ENCODE measurements around the gene MAP1A. TPM values are rescaled to one million over a fixed set of nuclear protein-coding genes. Genes with fewer than 3 reads are reported as not detected.

Gene MAP1A
- total and polyA plus RNA-seq, 2 donors (not counting 1 experiment from before 2014, with no cell fraction given) = 0.03 to 0.07 TPM

GRCh38 chr15:43509660-43510199 lies 7.7 kb upstream of the MAP1A start:
- intact Hi-C loops (cut with micrococcal nuclease) = loop anchor here (1.0 to 10.0 kb wide), 7 partner anchors 16 to 1028 kb away; partner anchors contain the start of genes CCNDBP1, EIF3J, GOLM2 and LCMT2
- ChIA-PET CTCF (interaction anchor here (6.6 kb wide), 1 partner anchor 25 kb away, joined by 55 read pairs; no protein-coding TSS in a partner anchor), POLR2A (interaction anchor here (0.7 to 1.4 kb wide), 2 partner anchors 17 to 1169 kb away, joined by 5 to 13 read pairs; partner anchors contain the start of gene TP53BP1)
- no peak for DNase-seq
- no peak for ATAC-seq (ENCODE audit: low read depth)
- Histone ChIP-seq H3K4me1 (ENCODE audit: control insufficient read depth in 2 of 2, insufficient read depth in 2 of 2, low read length in 2 of 2) (peaks cover 10 to 16% of the 10 kb centered on the region in 2 donors), H3K9ac (ENCODE audit: low read length) (no peak overlapping the region), H3K27me3 (replicated peaks in 1 of 4; ENCODE audit: control extremely low read depth in 1 of 4, control insufficient read depth in 3 of 4, insufficient read depth in 4 of 4, low read length in 3 of 4) (peaks cover 0 to 16% (median 4%) of the 10 kb centered on the region in 4 experiments), H3K36me3 (replicated peaks in 1 of 2; ENCODE audit: control extremely low read depth in 1 of 2, control insufficient read depth in 1 of 2, extremely low read depth in 1 of 2, insufficient read depth in 2 of 2, low read length in 1 of 2) (no peaks in the 10 kb centered on the region), H4K20me1 (ENCODE audit: control insufficient read depth, insufficient read depth, low read length, poor library complexity, severe bottlenecking) (no peaks in the 10 kb centered on the region), H3K4me2 (replicated peaks; ENCODE audit: low read depth, low read length, poor library complexity, severe bottlenecking) (peak overlapping the region; percentile 92), H3K4me3 (ENCODE audit: control extremely low read depth in 1 of 5, extremely low read depth in 1 of 5, insufficient read depth in 1 of 5, low read depth in 2 of 5, low read length in 4 of 5) (peak overlapping the region in 2 of 5 experiments; percentile 70 to 71), H3K9me3 (ENCODE audit: control extremely low read depth in 1 of 3, control insufficient read depth in 2 of 3, insufficient read depth in 1 of 3, low read length in 2 of 3) (no peaks in the 10 kb centered on the region), H3K27ac (ENCODE audit: low read length in 2 of 2) (no peak overlapping the region), H3K79me2 (ENCODE audit: control insufficient read depth, insufficient read depth, low read length) (no peaks in the 10 kb centered on the region), H2AFZ (ENCODE audit: insufficient read depth, low read depth, low read length, poor library complexity, severe bottlenecking) (peak overlapping the region; percentile 96)
- TF ChIP-seq CTCF (IDR thresholded peaks at IDR 0.05) (no peak), EZH2 (IDR thresholded peaks at IDR 0.05; ENCODE audit: borderline replicate concordance, insufficient read depth, low read depth, low read length, poor library complexity, severe bottlenecking) (no peak)
- Mint-ChIP-seq H3K4me1 (peaks cover 17% of the 10 kb centered on the region), H3K9me3 (ENCODE audit: insufficient read depth) (no peaks in the 10 kb centered on the region), H3K27ac (peak overlapping the region; percentile 53), H3K4me3 (peak overlapping the region; percentile 99), H3K27me3 (peaks cover 15% of the 10 kb centered on the region)
- WGBS (ENCODE audit: insufficient coverage) = 87% methylated on average over 4 of the region's 8 CpGs

Data from B cell (primary cell).